CD8-positive, alpha-beta memory T cell (primary cell): Measurements from ENCODE around the gene SLC39A5. TPM values are rescaled to one million over a fixed set of nuclear protein-coding genes. Genes with fewer than 3 reads are reported as not detected.

Source experiments
- CTCF ChIA-PET: fragments of 350-600 bp; sonication (Branson Sonifier 250); formaldehyde crosslinking; loops from one replicate; lab custom pipeline; 2021; ENCODE audit warnings: antibody characterized with exemption; lab: Charles Lee
- POLR2A ChIA-PET: fragments of 350-600 bp; sonication (Branson Sonifier 250); formaldehyde crosslinking; loops from one replicate; lab custom pipeline; 2021; ENCODE audit warnings: antibody characterized with exemption; lab: Charles Lee
- DNase-seq, 5 donors: peaks; one replicate each; pipeline versions ENCODE4 v3.0.0 to v3.0.0-alpha.2; 2020 to 2022; ENCODE audit warnings: mixed read lengths in 1 of 5
- H3K27ac ChIP-seq: one replicate; pipeline ENCODE4 v1.7.0; 2013; ENCODE audit warnings: low read depth, mild to moderate bottlenecking, low read length, moderate library complexity
- H3K27me3 ChIP-seq: 2 replicates; pipeline ENCODE4 v1.7.0; 2013; ENCODE audit warnings: low read length, mild to moderate bottlenecking; ENCODE audit not compliant: insufficient read depth, poor library complexity, severe bottlenecking
- H3K36me3 ChIP-seq: 2 replicates; pipeline ENCODE4 v1.7.0; 2013; ENCODE audit warnings: mild to moderate bottlenecking, low read length, moderate library complexity; ENCODE audit not compliant: insufficient read depth
- H3K4me1 ChIP-seq: 2 replicates; pipeline ENCODE4 v1.7.0; 2013; ENCODE audit warnings: mild to moderate bottlenecking, low read length, moderate library complexity; ENCODE audit not compliant: insufficient read depth
- H3K4me3 ChIP-seq: 2 replicates; pipeline ENCODE4 v1.7.0; 2013; ENCODE audit warnings: mild to moderate bottlenecking, low read length
- H3K9me3 ChIP-seq: 2 replicates; pipeline ENCODE4 v1.7.0; 2013; ENCODE audit warnings: mild to moderate bottlenecking, low read length
- H3K27ac Mint-ChIP-seq, 8 donors: one replicate each; pipeline ENCODE4 v1.8.0; 2020 to 2021; ENCODE audit warnings: mixed read lengths in 8 of 8, mild to moderate bottlenecking in 6 of 8, inconsistent platforms in 3 of 8, moderate library complexity in 3 of 8
- H3K27me3 Mint-ChIP-seq, 2 donors: one replicate each; pipeline ENCODE4 v1.8.0; 2020 to 2021; ENCODE audit warnings: mixed read lengths in 2 of 2, mild to moderate bottlenecking in 1 of 2, moderate library complexity in 1 of 2
- H3K36me3 Mint-ChIP-seq, 3 donors: one replicate each; pipeline ENCODE4 v1.8.0; 2020 to 2021; ENCODE audit warnings: mixed read lengths in 3 of 3, inconsistent platforms in 1 of 3, mild to moderate bottlenecking in 1 of 3
- H3K4me1 Mint-ChIP-seq, 3 donors: one replicate each; pipeline ENCODE4 v1.8.0; 2020 to 2021; ENCODE audit warnings: mixed read lengths in 3 of 3, inconsistent platforms in 1 of 3, mild to moderate bottlenecking in 1 of 3
- H3K4me3 Mint-ChIP-seq, 7 donors: one replicate each; pipeline ENCODE4 v1.8.0; 2020 to 2021; ENCODE audit warnings: mixed read lengths in 7 of 7, mild to moderate bottlenecking in 6 of 7, moderate library complexity in 4 of 7, inconsistent platforms in 2 of 7
- H3K9me3 Mint-ChIP-seq, 5 donors: one replicate each; pipeline ENCODE4 v1.8.0; 2020 to 2022; ENCODE audit warnings: mixed read lengths in 5 of 5, mild to moderate bottlenecking in 3 of 5, moderate library complexity in 2 of 5, inconsistent platforms in 1 of 5
- polyA plus RNA-seq: library from polyadenylated mRNA; unstranded; fragments of 300-500 nt; fragmentation: Illumina TruSeq; gene quantifications from one replicate; pipeline ENCODE4 v1.2.3, GENCODE V29; 2021
- total RNA-seq, 2 experiments: library from RNA; stranded (reverse); gene quantifications; one replicate each; pipeline ENCODE4 v1.2.3, GENCODE V29; 2021

SLC39A5 gene
- total and polyA plus RNA-seq, 3 experiments from 2014 or later, result 0.35 to 0.62 TPM; not detected in 1

DNA sequence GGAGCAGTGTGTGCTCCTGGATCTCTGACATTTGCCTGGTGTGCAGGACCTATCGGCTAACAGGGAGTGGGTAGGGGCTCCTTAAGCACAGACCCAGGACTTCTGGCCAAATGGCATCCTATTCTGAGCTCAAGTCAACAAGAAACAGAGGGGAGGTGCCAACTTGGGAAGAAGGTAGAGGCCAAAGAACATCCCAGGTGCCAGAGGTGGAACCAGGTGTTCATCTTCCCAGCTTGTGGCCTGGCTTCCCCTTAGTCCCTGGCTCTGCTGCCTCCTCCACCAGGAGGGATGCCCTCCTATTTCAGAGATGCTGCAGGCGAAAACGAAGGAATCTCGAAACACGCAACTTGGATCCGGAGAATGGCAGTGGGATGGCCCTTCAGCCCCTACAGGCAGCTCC, 6.2 kb downstream of the SLC39A5 start:
- Mint-ChIP-seq H3K4me3 (no peak overlapping the region), H3K27ac (no peak overlapping the region), H3K4me1 (no peaks in the 10 kb centered on the region), H3K27me3 (no peaks in the 10 kb centered on the region), H3K36me3 (peaks cover 0 to 29% (median 0%) of the 10 kb centered on the region in 3 donors), H3K9me3 (no peaks in the 10 kb centered on the region)
- ChIA-PET CTCF (no interaction called here), POLR2A (interaction anchor here (0.6 kb wide), 2 partner anchors 181 to 442 kb away, joined by 6 to 7 read pairs; no protein-coding TSS in a partner anchor)
- no peak for DNase-seq
- Histone ChIP-seq H3K27me3 (no peaks in the 10 kb centered on the region), H3K27ac (no peak overlapping the region), H3K4me3 (no peak overlapping the region), H3K9me3 (no peaks in the 10 kb centered on the region), H3K36me3 (no peaks in the 10 kb centered on the region), H3K4me1 (no peaks in the 10 kb centered on the region)

DNA sequence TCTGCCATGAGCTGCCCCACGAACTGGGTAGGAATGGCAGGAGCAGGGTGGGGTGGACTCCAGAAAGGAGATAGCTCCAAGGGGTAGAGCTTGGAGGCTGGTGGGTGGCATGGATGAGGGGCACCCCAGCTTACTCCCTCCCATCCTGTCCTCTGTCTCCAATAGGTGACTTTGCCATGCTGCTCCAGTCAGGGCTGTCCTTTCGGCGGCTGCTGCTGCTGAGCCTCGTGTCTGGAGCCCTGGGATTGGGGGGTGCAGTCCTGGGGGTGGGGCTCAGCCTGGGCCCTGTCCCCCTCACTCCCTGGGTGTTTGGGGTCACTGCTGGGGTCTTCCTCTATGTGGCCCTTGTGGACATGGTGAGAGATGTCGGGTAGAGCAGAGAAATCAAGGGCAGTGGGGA, 7.1 kb downstream of the SLC39A5 start:
- Histone ChIP-seq H3K4me1 (no peaks in the 10 kb centered on the region), H3K36me3 (peaks cover 7% of the 10 kb centered on the region), H3K9me3 (no peaks in the 10 kb centered on the region), H3K27ac (no peak overlapping the region), H3K27me3 (no peaks in the 10 kb centered on the region), H3K4me3 (no peak overlapping the region)
- no peak for DNase-seq
- peak overlapping the region in 1 of 8 donors; percentile 54 for H3K27ac Mint-ChIP-seq
- CTCF ChIA-PET, result interaction anchor here (1.0 to 1.3 kb wide), 2 partner anchors 15 to 22 kb away, joined by 3 to 4 read pairs; partner anchors contain the start of gene ANKRD52
- POLR2A ChIA-PET, result interaction anchor here (0.6 kb wide), 1 partner anchor 182 kb away, joined by 6 read pairs; no protein-coding TSS in a partner anchor
- no peaks in the 10 kb centered on the region for H3K9me3 Mint-ChIP-seq
- no peak overlapping the region for H3K4me3 Mint-ChIP-seq
- peaks cover 0 to 38% (median 1%) of the 10 kb centered on the region in 3 donors for H3K36me3 Mint-ChIP-seq
- no peaks in the 10 kb centered on the region for H3K27me3 Mint-ChIP-seq
- no peaks in the 10 kb centered on the region for H3K4me1 Mint-ChIP-seq

DNA sequence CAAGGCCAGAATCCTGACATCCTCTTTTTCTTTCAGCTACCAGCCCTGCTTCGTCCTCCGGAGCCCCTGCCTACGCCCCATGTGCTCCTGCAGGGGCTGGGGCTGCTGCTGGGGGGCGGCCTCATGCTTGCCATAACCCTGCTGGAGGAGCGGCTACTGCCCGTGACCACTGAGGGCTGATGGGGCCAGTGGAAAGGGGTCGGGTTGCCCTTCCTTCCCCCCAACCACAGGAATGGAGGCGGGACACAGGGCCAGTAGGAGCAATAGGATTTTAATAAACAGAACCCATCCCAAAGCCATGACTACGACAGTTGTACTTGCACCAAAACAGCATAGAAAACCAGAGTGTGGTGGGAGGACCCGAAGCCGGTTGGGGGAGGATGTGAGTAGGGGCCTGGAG, 7.7 kb downstream of the SLC39A5 start:
- POLR2A ChIA-PET, result no interaction called here
- no peaks in the 10 kb centered on the region for H3K27me3 ChIP-seq
- no peaks in the 10 kb centered on the region for H3K27me3 Mint-ChIP-seq
- peaks cover 0 to 43% (median 1%) of the 10 kb centered on the region in 3 donors for H3K36me3 Mint-ChIP-seq
- H3K4me3 ChIP-seq, result no peak overlapping the region
- no peak for DNase-seq
- H3K36me3 ChIP-seq, result peaks cover 10% of the 10 kb centered on the region
- no peak overlapping the region for H3K27ac ChIP-seq
- no peaks in the 10 kb centered on the region for H3K4me1 Mint-ChIP-seq
- no peaks in the 10 kb centered on the region for H3K9me3 Mint-ChIP-seq
- H3K9me3 ChIP-seq, result no peaks in the 10 kb centered on the region
- CTCF ChIA-PET, result interaction anchor here (1.3 kb wide), 1 partner anchor 15 kb away, joined by 3 read pairs; no protein-coding TSS in a partner anchor
- peak overlapping the region in 1 of 8 donors; percentile 58 for H3K27ac Mint-ChIP-seq
- H3K4me3 Mint-ChIP-seq, result no peak overlapping the region
- H3K4me1 ChIP-seq, result no peaks in the 10 kb centered on the region

DNA sequence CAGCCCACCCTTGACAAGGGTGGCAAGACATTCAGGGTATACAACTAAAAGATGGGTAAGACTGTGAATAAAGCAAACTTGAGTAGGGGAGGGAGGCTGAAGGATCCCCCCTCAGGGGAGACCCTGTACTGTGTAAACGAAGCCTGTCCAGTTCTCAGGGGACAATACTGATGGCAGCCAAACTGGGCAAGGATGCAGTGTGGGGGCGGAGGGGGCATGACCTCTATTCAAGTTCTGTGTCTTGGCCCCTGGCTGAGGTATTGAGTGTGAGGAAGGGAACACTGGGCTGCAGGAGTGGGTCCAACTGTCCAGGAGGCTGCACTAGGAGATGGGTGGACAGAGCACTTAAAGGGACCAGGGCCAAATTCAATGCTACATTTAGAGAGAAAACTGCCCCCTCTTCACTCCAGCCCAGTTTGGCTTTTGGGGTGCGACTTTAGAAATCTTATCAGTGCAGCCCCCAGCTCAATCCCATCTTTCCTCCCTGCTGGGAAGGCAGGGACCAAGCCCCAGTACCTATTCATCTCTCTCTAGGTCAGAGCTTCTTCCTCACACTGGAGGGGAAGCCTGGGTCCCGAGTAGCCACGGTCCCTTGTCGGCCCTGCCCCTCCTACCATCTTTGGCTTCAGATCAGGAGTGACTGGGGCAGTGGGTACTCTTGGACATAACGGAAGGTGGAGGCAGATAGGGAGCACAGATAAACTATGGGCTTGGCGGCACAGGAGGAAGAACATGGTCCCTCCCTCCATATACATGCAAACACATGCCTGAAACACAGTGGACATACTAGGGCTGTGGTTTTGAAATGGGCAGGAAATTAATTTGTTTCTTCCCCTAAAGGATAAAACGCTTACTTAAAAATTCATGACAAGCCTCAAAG, 11.8 kb downstream of the SLC39A5 start:
- Histone ChIP-seq H3K27me3 (no peaks in the 10 kb centered on the region), H3K27ac (no peak overlapping the region), H3K4me3 (no peak overlapping the region), H3K36me3 (peaks cover 40% of the 10 kb centered on the region), H3K9me3 (no peaks in the 10 kb centered on the region), H3K4me1 (no peaks in the 10 kb centered on the region)
- no peaks in the 10 kb centered on the region for H3K4me1 Mint-ChIP-seq
- peak overlapping the region in 4 of 8 donors; percentile 14 to 89 (median 30) for H3K27ac Mint-ChIP-seq
- ChIA-PET POLR2A (no interaction called here), CTCF (no interaction called here)
- H3K9me3 Mint-ChIP-seq, result no peaks in the 10 kb centered on the region
- H3K36me3 Mint-ChIP-seq, result peaks cover 0 to 75% (median 6%) of the 10 kb centered on the region in 3 donors
- H3K27me3 Mint-ChIP-seq, result no peaks in the 10 kb centered on the region
- no peak overlapping the region for H3K4me3 Mint-ChIP-seq
- DNase-seq, result no peak

DNA sequence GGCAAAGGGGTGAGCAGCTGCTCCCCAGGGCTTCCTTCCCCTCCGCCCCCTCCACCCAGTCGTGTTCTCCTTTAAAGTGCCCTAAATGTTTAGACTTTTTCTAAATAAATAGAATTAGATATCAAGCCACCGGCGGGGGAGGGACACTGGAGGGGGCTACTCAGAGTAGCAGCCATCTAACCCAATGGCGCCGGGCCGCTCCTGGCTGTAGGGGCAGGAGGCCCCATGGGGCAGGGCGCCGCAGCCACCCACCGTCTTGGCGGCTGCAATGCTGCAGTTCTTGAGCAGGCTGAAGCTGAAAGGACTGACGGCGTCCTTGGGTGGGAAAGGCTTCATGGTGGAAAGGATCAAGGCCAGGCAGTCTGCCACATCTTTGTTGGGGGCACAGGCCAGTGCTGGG, 13.1 kb downstream of the SLC39A5 start:
- H3K9me3 Mint-ChIP-seq, result no peaks in the 10 kb centered on the region
- H3K4me3 Mint-ChIP-seq, result no peak overlapping the region
- Histone ChIP-seq H3K36me3 (peaks cover 48% of the 10 kb centered on the region), H3K27me3 (no peaks in the 10 kb centered on the region), H3K27ac (no peak overlapping the region), H3K4me3 (no peak overlapping the region), H3K9me3 (no peaks in the 10 kb centered on the region), H3K4me1 (no peaks in the 10 kb centered on the region)
- H3K4me1 Mint-ChIP-seq, result no peaks in the 10 kb centered on the region
- H3K36me3 Mint-ChIP-seq, result peaks cover 0 to 82% (median 6%) of the 10 kb centered on the region in 3 donors
- no peaks in the 10 kb centered on the region for H3K27me3 Mint-ChIP-seq
- ChIA-PET CTCF (no interaction called here), POLR2A (no interaction called here)
- no peak for DNase-seq
- H3K27ac Mint-ChIP-seq, result no peak overlapping the region

DNA sequence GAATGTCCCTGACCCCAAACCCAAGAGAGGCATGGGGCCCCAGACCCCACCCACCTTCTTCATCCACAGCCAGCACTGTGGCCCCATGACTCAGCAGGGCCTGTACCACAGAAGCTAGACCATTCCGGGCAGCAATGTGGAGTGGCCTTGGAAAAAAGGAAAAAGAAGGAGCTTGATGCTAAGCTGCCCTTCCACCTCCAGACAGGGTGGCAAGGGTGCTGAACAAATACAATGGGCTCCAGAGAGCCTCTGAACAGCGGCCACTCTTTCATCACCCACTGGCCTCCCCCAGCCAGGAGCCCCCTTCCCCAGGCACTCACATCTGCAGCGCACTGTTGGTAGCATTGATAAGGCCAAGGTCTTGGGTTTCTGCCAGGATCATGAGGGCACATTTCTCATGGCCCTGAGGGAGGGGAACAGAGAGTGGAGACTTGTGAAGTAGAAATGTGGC, 13.9 kb downstream of the SLC39A5 start:
- POLR2A ChIA-PET, result interaction anchor here (0.6 kb wide), 1 partner anchor 67 kb away, joined by 3 read pairs; no protein-coding TSS in a partner anchor

DNA sequence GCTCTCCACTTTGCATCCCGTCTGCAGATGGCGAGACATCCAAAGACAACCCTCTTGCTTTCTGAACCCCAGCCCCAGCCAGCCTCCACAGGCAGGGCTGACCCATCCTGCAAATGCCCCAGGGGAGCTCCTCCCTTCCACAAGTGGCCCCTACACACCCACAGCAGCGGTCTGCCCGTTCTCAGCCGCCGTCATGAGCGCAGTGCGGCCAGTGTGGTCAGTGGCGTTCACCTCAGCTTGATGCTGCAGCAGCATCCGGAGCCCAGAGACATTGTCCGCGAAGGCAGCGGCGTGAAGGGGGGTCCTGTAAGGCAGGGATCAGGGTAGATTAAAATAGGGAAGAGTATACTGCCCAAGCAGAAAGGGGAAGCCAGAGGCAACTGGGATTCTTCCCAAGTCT, 14.6 kb downstream of the SLC39A5 start:
- no peak for DNase-seq
- Mint-ChIP-seq H3K4me3 (no peak overlapping the region), H3K4me1 (no peaks in the 10 kb centered on the region), H3K36me3 (peaks cover 4 to 89% (median 10%) of the 10 kb centered on the region in 3 donors), H3K27ac (peak overlapping the region in 1 of 8 donors; percentile 72), H3K27me3 (no peaks in the 10 kb centered on the region), H3K9me3 (no peaks in the 10 kb centered on the region)
- peaks cover 61% of the 10 kb centered on the region for H3K36me3 ChIP-seq
- no peak overlapping the region for H3K4me3 ChIP-seq
- no peaks in the 10 kb centered on the region for H3K4me1 ChIP-seq
- no peak overlapping the region for H3K27ac ChIP-seq
- POLR2A ChIA-PET, result no interaction called here
- CTCF ChIA-PET, result interaction anchor here (4.3 kb wide), 1 partner anchor 13 kb away, joined by 19 read pairs; the partner anchor contains the start of gene ANKRD52
- H3K27me3 ChIP-seq, result no peaks in the 10 kb centered on the region
- no peaks in the 10 kb centered on the region for H3K9me3 ChIP-seq

More for the DNA sequence above, 13.9 kb downstream of the SLC39A5 start:
- H3K36me3 ChIP-seq, result peaks cover 56% of the 10 kb centered on the region
- CTCF ChIA-PET, result no interaction called here
- no peaks in the 10 kb centered on the region for H3K27me3 ChIP-seq
- no peaks in the 10 kb centered on the region for H3K27me3 Mint-ChIP-seq
- H3K9me3 ChIP-seq, result no peaks in the 10 kb centered on the region
- no peak overlapping the region for H3K27ac ChIP-seq
- H3K4me3 Mint-ChIP-seq, result no peak overlapping the region
- no peak for DNase-seq
- H3K4me3 ChIP-seq, result no peak overlapping the region
- H3K4me1 ChIP-seq, result no peaks in the 10 kb centered on the region
- no peaks in the 10 kb centered on the region for H3K9me3 Mint-ChIP-seq
- peaks cover 0 to 86% (median 6%) of the 10 kb centered on the region in 3 donors for H3K36me3 Mint-ChIP-seq
- H3K27ac Mint-ChIP-seq, result no peak overlapping the region
- no peaks in the 10 kb centered on the region for H3K4me1 Mint-ChIP-seq

DNA sequence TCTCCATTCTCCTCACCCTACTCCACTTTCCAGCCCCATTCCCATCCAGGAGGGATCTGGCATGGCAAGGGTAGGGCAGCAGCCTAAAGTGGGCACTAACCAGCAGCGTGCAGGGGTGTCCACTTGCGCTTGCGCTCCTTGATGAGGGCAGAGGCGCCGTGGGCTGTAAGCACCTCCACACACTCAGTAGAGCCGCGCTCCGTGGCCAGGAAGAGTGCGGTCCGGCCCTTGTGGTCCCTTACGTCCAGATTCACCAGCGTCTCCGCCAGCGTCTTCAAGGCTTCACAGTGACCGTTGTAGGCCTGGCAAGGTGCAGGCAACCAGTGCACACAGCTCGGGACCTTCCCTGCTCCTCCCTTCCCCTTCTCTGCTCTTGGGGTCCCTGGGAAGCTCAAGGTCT, 18.1 kb downstream of the SLC39A5 start:
- no peak for DNase-seq
- H3K27ac Mint-ChIP-seq, result no peak overlapping the region
- Histone ChIP-seq H3K27ac (no peak overlapping the region), H3K4me3 (no peak overlapping the region), H3K27me3 (no peaks in the 10 kb centered on the region), H3K36me3 (peaks cover 65% of the 10 kb centered on the region), H3K9me3 (no peaks in the 10 kb centered on the region), H3K4me1 (no peaks in the 10 kb centered on the region)
- ChIA-PET CTCF (interaction anchor here (1.2 to 4.3 kb wide), 3 partner anchors 10 to 22 kb away, joined by 3 to 19 read pairs (median 3); partner anchors contain the start of genes ANKRD52 and COQ10A), POLR2A (no interaction called here)
- no peaks in the 10 kb centered on the region for H3K27me3 Mint-ChIP-seq
- H3K4me3 Mint-ChIP-seq, result no peak overlapping the region
- peaks cover 11 to 79% (median 12%) of the 10 kb centered on the region in 3 donors for H3K36me3 Mint-ChIP-seq
- no peaks in the 10 kb centered on the region for H3K4me1 Mint-ChIP-seq
- no peaks in the 10 kb centered on the region for H3K9me3 Mint-ChIP-seq
